ENCODE measurements around the gene NAALADL2. TPM values are rescaled to one million over a fixed set of nuclear protein-coding genes. Genes with fewer than 3 reads are reported as not detected.

NAALADL2 gene
- total and polyA plus RNA-seq, 3 donors from 2014 or later = 5.4 to 15.6 (median 6.0) TPM

GRCh38 chr3:175591375-175591774 lies 732.2 kb downstream of the NAALADL2 start:
- intact Hi-C loops (cut with DNase I; ENCODE audit: low total_unique reads) = no loop called here
- Histone ChIP-seq H3K27ac (no peak overlapping the region), H3K27me3 (no peaks in the 10 kb centered on the region), H3K36me3 (ENCODE audit: low read depth, missing control alignments) (no peaks in the 10 kb centered on the region), H3K4me3 (no peak overlapping the region), H3K4me1 (no peaks in the 10 kb centered on the region), H3K9me3 (no peaks in the 10 kb centered on the region)
- DNase-seq = no peak
- WGBS, 2 donors = 86 to 96% methylated on average over 1 of the region's 1 CpG
- no peak for TF ChIP-seq POLR2A (IDR thresholded peaks at IDR 0.05)
- no peak for TF ChIP-seq CTCF (IDR thresholded peaks at IDR 0.05)

GRCh38 chr3:175593331-175593730 lies 734.2 kb downstream of the NAALADL2 start:
- Histone ChIP-seq H3K9me3 (no peaks in the 10 kb centered on the region), H3K36me3 (ENCODE audit: low read depth, missing control alignments) (no peaks in the 10 kb centered on the region), H3K27me3 (no peaks in the 10 kb centered on the region), H3K4me3 (no peak overlapping the region), H3K4me1 (no peaks in the 10 kb centered on the region), H3K27ac (no peak overlapping the region)
- DNase-seq = no peak
- TF ChIP-seq CTCF (IDR thresholded peaks at IDR 0.05) (no peak), POLR2A (IDR thresholded peaks at IDR 0.05) (no peak)
- 75 to 90% methylated on average over 1 of the region's 1 CpG for WGBS, 2 donors
- intact Hi-C loops (cut with DNase I; ENCODE audit: low total_unique reads) = no loop called here

- intact Hi-C loops (cut with DNase I; ENCODE audit: low total_unique reads) = no loop called here
- Histone ChIP-seq H3K27me3 (no peaks in the 10 kb centered on the region), H3K36me3 (ENCODE audit: low read depth, missing control alignments) (no peaks in the 10 kb centered on the region), H3K27ac (no peak overlapping the region), H3K4me3 (no peak overlapping the region), H3K4me1 (no peaks in the 10 kb centered on the region), H3K9me3 (no peaks in the 10 kb centered on the region)
- no peak for DNase-seq
- WGBS, 2 donors = 73 to 81% methylated on average over 4 of the region's 4 CpGs
- TF ChIP-seq CTCF (IDR thresholded peaks at IDR 0.05) (no peak), POLR2A (IDR thresholded peaks at IDR 0.05) (no peak)
Observed at GRCh38 chr3:175598740-175599139, 739.6 kb downstream of the NAALADL2 start.

GRCh38 chr3:175601521-175601920 lies 742.4 kb downstream of the NAALADL2 start:
- no peak for DNase-seq
- H3K27me3 ChIP-seq = no peaks in the 10 kb centered on the region
- H3K36me3 ChIP-seq (ENCODE audit: low read depth, missing control alignments) = no peaks in the 10 kb centered on the region
- H3K27ac ChIP-seq = no peak overlapping the region
- H3K9me3 ChIP-seq = no peaks in the 10 kb centered on the region
- TF ChIP-seq CTCF (IDR thresholded peaks at IDR 0.05) (no peak), POLR2A (IDR thresholded peaks at IDR 0.05) (no peak)
- WGBS, 2 donors = 64 to 76% methylated on average over 1 of the region's 1 CpG
- H3K4me3 ChIP-seq = no peak overlapping the region
- H3K4me1 ChIP-seq = no peaks in the 10 kb centered on the region
- intact Hi-C loops (cut with DNase I; ENCODE audit: low total_unique reads) = no loop called here

GRCh38 chr3:175605851-175606250 lies 746.7 kb downstream of the NAALADL2 start:
- TF ChIP-seq CTCF (IDR thresholded peaks at IDR 0.05) (no peak), POLR2A (IDR thresholded peaks at IDR 0.05) (no peak)
- Histone ChIP-seq H3K4me1 (no peaks in the 10 kb centered on the region), H3K4me3 (no peak overlapping the region), H3K27me3 (no peaks in the 10 kb centered on the region), H3K9me3 (no peaks in the 10 kb centered on the region), H3K36me3 (ENCODE audit: low read depth, missing control alignments) (no peaks in the 10 kb centered on the region), H3K27ac (no peak overlapping the region)
- intact Hi-C loops (cut with DNase I; ENCODE audit: low total_unique reads) = no loop called here
- 65 to 67% methylated on average over 2 of the region's 2 CpGs for WGBS, 2 donors
- DNase-seq = no peak
